ENCODE results near the gene UNC45A.

Gene UNC45A

DNA sequence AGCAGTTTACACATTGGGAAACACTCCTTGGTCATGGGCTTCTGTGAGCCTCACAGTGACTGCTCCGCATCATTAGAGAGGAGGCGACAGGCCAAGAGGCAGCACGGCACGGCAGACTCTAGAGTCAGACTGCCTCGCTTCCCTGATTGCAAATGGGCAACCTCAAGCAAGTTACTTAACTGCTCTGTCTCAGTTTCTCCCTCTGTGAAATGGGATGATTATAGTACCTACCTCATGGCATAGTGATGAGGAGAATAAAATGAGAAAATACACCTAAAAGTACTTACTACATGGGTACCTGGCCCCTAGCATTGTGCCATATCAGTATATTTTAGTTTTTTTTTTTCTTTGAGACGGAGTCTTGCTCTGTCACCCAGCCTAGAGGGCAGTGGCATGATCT is 15.6 kb downstream of the UNC45A start:
- in situ Hi-C loops (cut with MboI; ENCODE audit: low sequenced_read_pairs, unreplicated experiment) = no loop called here
- TF ChIP-seq, protein P1, sequence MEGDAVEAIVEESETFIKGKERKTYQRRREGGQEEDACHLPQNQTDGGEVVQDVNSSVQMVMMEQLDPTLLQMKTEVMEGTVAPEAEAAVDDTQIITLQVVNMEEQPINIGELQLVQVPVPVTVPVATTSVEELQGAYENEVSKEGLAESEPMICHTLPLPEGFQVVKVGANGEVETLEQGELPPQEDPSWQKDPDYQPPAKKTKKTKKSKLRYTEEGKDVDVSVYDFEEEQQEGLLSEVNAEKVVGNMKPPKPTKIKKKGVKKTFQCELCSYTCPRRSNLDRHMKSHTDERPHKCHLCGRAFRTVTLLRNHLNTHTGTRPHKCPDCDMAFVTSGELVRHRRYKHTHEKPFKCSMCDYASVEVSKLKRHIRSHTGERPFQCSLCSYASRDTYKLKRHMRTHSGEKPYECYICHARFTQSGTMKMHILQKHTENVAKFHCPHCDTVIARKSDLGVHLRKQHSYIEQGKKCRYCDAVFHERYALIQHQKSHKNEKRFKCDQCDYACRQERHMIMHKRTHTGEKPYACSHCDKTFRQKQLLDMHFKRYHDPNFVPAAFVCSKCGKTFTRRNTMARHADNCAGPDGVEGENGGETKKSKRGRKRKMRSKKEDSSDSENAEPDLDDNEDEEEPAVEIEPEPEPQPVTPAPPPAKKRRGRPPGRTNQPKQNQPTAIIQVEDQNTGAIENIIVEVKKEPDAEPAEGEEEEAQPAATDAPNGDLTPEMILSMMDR (IDR thresholded peaks at IDR 0.05; ENCODE audit: borderline replicate concordance, control extremely low read depth, extremely low read depth, insufficient read depth, missing control alignments) = no peak
- DNase-seq (ENCODE audit: low spot score) = peak; percentile 7

DNA sequence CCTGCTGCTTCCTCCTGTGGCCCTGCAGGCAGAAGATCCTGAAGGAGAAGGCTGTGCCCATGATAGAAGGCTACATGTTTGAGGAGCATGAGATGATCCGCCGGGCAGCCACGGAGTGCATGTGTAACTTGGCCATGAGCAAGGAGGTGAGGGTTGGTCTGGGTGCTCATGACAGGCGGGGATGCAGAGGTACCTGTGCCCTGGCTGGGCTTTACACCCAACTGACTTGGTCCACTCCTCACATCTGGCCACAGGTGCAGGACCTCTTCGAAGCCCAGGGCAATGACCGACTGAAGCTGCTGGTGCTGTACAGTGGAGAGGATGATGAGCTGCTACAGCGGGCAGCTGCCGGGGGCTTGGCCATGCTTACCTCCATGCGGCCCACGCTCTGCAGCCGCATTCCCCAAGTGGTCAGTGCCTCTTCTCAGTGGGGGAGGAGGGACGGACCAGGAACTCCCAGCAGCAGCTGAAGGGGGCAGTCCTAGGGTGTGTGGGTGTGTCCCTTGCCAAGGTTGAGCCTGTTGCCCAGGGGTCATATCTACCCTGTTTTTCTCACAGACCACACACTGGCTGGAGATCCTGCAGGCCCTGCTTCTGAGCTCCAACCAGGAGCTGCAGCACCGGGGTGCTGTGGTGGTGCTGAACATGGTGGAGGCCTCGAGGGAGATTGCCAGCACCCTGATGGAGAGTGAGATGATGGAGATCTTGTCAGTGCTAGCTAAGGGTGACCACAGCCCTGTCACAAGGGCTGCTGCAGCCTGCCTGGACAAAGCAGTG is 18.0 kb downstream of the UNC45A start:
- TF ChIP-seq, protein P1 (IDR thresholded peaks at IDR 0.05; ENCODE audit: borderline replicate concordance, control extremely low read depth, extremely low read depth, insufficient read depth, missing control alignments) = no peak
- in situ Hi-C loops (cut with MboI; ENCODE audit: low sequenced_read_pairs, unreplicated experiment) = no loop called here
- peak; percentile 10 for DNase-seq (ENCODE audit: low spot score)

DNA sequence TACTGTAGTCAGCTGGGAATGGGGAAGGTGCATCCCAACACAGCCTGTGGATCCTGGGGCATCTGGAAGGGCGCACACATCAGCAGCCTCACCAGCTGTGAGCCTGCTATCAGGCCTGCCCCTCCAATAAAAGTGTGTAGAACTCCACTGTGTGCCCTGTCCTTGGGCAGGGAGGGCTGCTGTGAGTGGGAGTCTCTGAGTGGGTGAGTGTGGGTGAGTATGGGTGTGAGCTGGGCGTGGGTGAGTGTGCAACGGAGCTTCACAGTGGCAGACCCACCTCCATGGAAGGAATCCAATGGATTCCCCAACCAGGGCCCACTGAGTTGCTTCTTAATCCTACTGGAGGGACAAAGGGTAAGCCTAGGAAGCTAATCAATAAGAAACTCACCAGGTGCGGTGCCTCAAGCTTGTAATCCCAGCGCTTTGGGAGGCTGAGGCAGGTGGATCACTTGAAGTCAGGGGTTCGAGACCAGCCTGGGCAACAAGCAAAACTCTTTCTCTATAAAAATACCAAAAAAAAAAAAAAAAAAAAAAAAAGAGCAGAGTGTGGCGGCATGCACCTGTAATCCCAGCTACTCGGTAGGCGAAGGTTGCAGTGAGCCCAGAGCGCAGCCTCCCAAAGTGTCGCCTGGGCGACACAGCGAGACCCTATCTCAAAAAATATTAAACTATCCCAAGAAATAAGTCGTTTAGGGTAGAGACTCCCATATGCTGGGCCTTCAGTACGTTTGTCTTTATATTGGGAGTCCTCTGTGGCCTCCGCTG is 19.0 kb downstream of the UNC45A start:
- TF ChIP-seq, protein P1 (IDR thresholded peaks at IDR 0.05; ENCODE audit: borderline replicate concordance, control extremely low read depth, extremely low read depth, insufficient read depth, missing control alignments) = no peak
- DNase-seq (ENCODE audit: low spot score) = peak; percentile 29
- in situ Hi-C loops (cut with MboI; ENCODE audit: low sequenced_read_pairs, unreplicated experiment) = no loop called here

DNA sequence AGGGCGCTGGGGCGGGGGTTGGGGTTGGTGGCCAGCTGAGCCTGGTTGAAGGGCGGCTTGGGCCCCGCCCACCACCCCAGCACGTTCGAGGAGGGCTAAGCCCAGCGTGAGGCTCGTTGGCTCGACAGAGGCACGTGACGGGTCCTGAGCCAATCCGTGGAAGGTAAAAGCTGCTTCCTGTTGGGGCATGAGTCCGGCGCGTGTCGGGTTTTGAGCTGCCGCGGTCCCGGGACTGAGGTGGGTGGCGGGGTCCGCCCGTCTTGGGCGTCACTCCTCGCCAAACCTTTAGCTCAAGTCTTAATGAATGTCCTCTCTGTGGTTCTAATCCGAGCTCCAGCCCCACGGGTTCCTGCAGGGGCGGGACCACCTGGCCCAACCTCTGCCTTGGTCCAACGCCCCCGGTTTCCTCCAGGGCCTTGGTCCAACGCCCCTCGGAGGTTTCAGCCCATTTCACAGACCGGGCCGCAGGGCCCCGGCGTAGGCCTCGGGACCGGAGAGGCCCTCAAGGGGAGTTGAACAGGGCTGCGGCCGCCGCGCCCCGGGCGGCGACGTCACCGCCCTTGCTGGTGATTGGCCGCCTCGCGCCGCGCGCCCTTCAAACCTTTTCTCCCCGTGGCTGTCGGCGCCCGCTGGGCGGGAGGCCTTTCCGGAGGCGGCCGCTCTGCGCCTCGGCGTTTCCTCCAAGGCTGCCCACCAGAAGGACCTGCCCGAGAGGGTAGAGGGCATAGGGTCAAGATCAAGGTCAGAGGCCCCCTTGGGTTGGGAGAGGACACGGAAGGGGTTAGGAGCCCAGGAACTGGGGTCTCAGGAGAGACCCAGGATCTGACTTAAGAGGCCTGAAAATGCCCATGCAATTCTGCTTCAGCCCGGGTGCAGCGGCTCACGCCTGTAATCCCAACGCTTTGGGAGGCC is 19.9 kb downstream of the UNC45A start, which contains the start of gene RCCD1:
Gene RCCD1, plus strand, starts transcription at position 173 of the 912 bp plus-strand sequence. CDS start 1,851 bp downstream, outside the sequence.
- in situ Hi-C loops (cut with MboI; ENCODE audit: low sequenced_read_pairs, unreplicated experiment) = no loop called here
- TF ChIP-seq, protein P1 (IDR thresholded peaks at IDR 0.05; ENCODE audit: borderline replicate concordance, control extremely low read depth, extremely low read depth, insufficient read depth, missing control alignments) = no peak
- peak; percentile 100 for DNase-seq (ENCODE audit: low spot score)

DNA sequence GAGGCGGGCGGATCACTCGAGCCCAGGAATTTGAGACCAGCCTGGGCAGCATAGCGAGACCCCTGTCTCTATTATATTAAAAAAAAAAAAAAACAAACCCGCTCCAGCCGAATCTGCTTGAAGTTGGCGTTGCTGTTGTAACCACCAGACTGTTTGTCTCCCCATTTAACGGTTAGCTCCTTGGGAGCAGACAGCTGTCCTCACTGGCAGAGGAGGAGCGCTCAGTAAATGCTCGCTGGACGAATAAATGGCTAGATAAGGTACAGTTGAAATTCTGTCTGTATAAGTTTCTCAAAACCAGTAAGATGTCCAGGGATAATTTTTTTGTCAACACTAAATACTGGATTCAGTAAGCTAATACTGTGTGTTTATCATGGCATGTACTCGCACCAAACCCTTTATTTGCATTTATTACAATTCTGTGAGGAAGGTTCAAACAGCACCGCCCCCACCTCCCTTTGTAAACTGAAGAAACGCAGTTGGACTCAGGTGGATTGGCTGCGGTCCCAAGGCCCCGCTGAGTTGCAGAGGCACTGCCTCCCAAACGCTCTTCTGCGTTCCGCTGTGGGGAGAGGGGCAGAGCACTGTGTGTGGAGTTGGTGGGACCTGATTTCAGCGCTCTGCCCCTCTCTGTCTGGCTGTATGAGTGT is 20.7 kb downstream of the UNC45A start:
- DNase-seq (ENCODE audit: low spot score) = peak; percentile 27
- TF ChIP-seq, protein P1 (IDR thresholded peaks at IDR 0.05; ENCODE audit: borderline replicate concordance, control extremely low read depth, extremely low read depth, insufficient read depth, missing control alignments) = no peak
- in situ Hi-C loops (cut with MboI; ENCODE audit: low sequenced_read_pairs, unreplicated experiment) = no loop called here
